SK-N-SH (cell line): Measurements from ENCODE around the gene OR51E2. TPM values are rescaled to one million over a fixed set of nuclear protein-coding genes. Genes with fewer than 3 reads are reported as not detected.

Source experiments
- CTCF ChIA-PET: fragments of 300-600, 350-600 bp; formaldehyde crosslinking; extraction: SDS; loops from one replicate; lab custom pipeline; 2021; lab: Yijun Ruan, JAX
- POLR2A ChIA-PET: fragments of 350-600 bp; sonication (Branson Sonifier 250); formaldehyde crosslinking; extraction: SDS; loops from one replicate; lab custom pipeline; 2020; ENCODE audit warnings: antibody characterized with exemption, inconsistent platforms; lab: Yijun Ruan, JAX
- DNase-seq: peaks from one replicate; pipeline ENCODE4 v3.0.0; 2012
- H2AFZ ChIP-seq: fragments of 200-600 bp; sonication (generic); 2 replicates; pipeline ENCODE4 v1.8.1; 2016; ENCODE audit warnings: antibody characterized with exemption, mild to moderate bottlenecking, low read depth
- H3F3A ChIP-seq: fragments of 200-600 bp; sonication (generic); replicated peaks from 2 replicates; pipeline ENCODE3; 2016; ENCODE audit warnings: antibody characterized with exemption, mild to moderate bottlenecking; ENCODE audit not compliant: insufficient read depth
- H3K27ac ChIP-seq, 2 experiments: fragments of 200-500 bp in 1 of 2; fragments of 200-600 bp in 1 of 2; sonication (Bioruptor generic) in 1 of 2; sonication (generic), shearing (Covaris generic) in 1 of 2; 2 replicates each; pipeline versions ENCODE4 v1.5.1 to v1.6.1; 2014 to 2016; ENCODE audit warnings: low read depth in 2 of 2, inconsistent platforms in 1 of 2, low read length in 1 of 2, mild to moderate bottlenecking in 1 of 2, mixed read lengths in 1 of 2
- H3K27me3 ChIP-seq: fragments of 200-600 bp; sonication (generic), shearing (Covaris generic); 2 replicates; pipeline ENCODE4 v1.6.1; 2016; ENCODE audit warnings: mixed run types; ENCODE audit not compliant: insufficient read depth
- H3K36me3 ChIP-seq, 2 experiments: fragments of 200-500 bp in 1 of 2; fragments of 200-600 bp in 1 of 2; sonication (Bioruptor generic) in 1 of 2; sonication (generic) in 1 of 2; replicated peaks in 1 of 2; 2 replicates each; pipeline versions ENCODE3 to v1.5.1; 2014 to 2016; ENCODE audit warnings: low read length in 1 of 2, mild to moderate bottlenecking in 1 of 2; ENCODE audit not compliant: insufficient read depth in 2 of 2, control insufficient read depth in 1 of 2
- H3K4me1 ChIP-seq, 2 experiments: fragments of 200-500 bp in 1 of 2; fragments of 200-600 bp in 1 of 2; sonication (Bioruptor generic) in 1 of 2; sonication (generic), shearing (Covaris generic) in 1 of 2; 2 replicates each; pipeline versions ENCODE4 v1.5.1 to v1.6.1; 2014 to 2016; ENCODE audit warnings: low read depth in 1 of 2, low read length in 1 of 2, mixed run types in 1 of 2; ENCODE audit not compliant: insufficient read depth in 2 of 2, control insufficient read depth in 1 of 2
- H3K4me2 ChIP-seq: fragments of 200-600 bp; sonication (generic), shearing (Covaris generic); 2 replicates; pipeline ENCODE4 v1.6.1; 2017; ENCODE audit warnings: mixed run types
- H3K4me3 ChIP-seq, 2 experiments: fragments of 200-500 bp in 1 of 2; fragments of 200-600 bp in 1 of 2; sonication (Bioruptor generic) in 1 of 2; sonication (generic), shearing (Covaris generic) in 1 of 2; 2 replicates each; pipeline versions ENCODE4 v1.5.1 to v1.8.1; 2014 to 2016; ENCODE audit warnings: low read depth in 2 of 2, inconsistent platforms in 1 of 2, low read length in 1 of 2, mild to moderate bottlenecking in 1 of 2, mixed read lengths in 1 of 2, moderate library complexity in 1 of 2
- H3K79me2 ChIP-seq: fragments of 200-600 bp; sonication (generic); 2 replicates; pipeline ENCODE4 v1.8.1; 2017; ENCODE audit warnings: mild to moderate bottlenecking; ENCODE audit not compliant: insufficient read depth
- H3K9ac ChIP-seq: fragments of 200-600 bp; sonication (generic); 2 replicates; pipeline ENCODE4 v1.6.1; 2017; ENCODE audit warnings: mixed run types
- H3K9me2 ChIP-seq: fragments of 200-600 bp; sonication (generic); 2 replicates; pipeline ENCODE4 v1.6.1; 2017; ENCODE audit warnings: mixed run types
- H3K9me3 ChIP-seq: fragments of 200-600 bp; sonication (generic); 2 replicates; pipeline ENCODE4 v1.6.1; 2017; ENCODE audit warnings: mixed run types, mild to moderate bottlenecking, moderate library complexity
- H4K20me1 ChIP-seq: fragments of 200-600 bp; sonication (generic); 2 replicates; pipeline ENCODE4 v1.6.1; 2017; ENCODE audit warnings: mild to moderate bottlenecking, mixed run types; ENCODE audit not compliant: insufficient read depth
- CHD2 ChIP-seq: fragments of 150-350 bp; IDR thresholded peaks from 2 replicates; pipeline ENCODE4 v1.6.1; 2018; ENCODE audit warnings: low read length; ENCODE audit not compliant: partially characterized antibody
- CTCF ChIP-seq: fragments of 200-600 bp; sonication (generic); IDR thresholded peaks from 2 replicates; pipeline ENCODE4 v1.6.1; 2017; ENCODE audit warnings: antibody characterized with exemption, mild to moderate bottlenecking, moderate library complexity
- EZH2phosphoT487 ChIP-seq: fragments of 200-600 bp; sonication (generic); IDR thresholded peaks from 2 replicates; pipeline ENCODE4 v1.6.1; 2017; ENCODE audit warnings: low read depth, mixed run types, mild to moderate bottlenecking, antibody characterized with exemption, moderate library complexity, borderline replicate concordance
- FOSL2 ChIP-seq: IDR thresholded peaks from 2 replicates; pipeline ENCODE4 v1.4.0; 2012; ENCODE audit warnings: low read depth, mild to moderate bottlenecking, moderate library complexity, borderline replicate concordance
- FOXJ3 ChIP-seq: sonication (generic); formaldehyde crosslinking; IDR thresholded peaks from 2 replicates; pipeline ENCODE4 v1.5.1; 2020; ENCODE audit warnings: mild to moderate bottlenecking, missing genetic modification reagents
- GATA2 ChIP-seq: sonication (generic); formaldehyde crosslinking; IDR thresholded peaks from 2 replicates; pipeline ENCODE4 v1.5.0; 2020; ENCODE audit warnings: mild to moderate bottlenecking, missing genetic modification reagents
- IRF3 ChIP-seq: fragments of 150-350 bp; IDR thresholded peaks from 2 replicates; pipeline ENCODE4 v1.6.1; 2016; ENCODE audit warnings: mild to moderate bottlenecking, low read depth, low read length
- JUND ChIP-seq: IDR thresholded peaks from 2 replicates; pipeline ENCODE4 v1.4.0; 2012
- NFIC ChIP-seq: IDR thresholded peaks from 2 replicates; pipeline ENCODE4 v1.4.0; 2012; ENCODE audit warnings: borderline replicate concordance
- POLR2AphosphoS5 ChIP-seq: IDR thresholded peaks from 2 replicates; pipeline ENCODE4 v1.6.1; 2012; ENCODE audit warnings: low read depth, low read length
- RAD21 ChIP-seq: IDR thresholded peaks from 2 replicates; pipeline ENCODE4 v1.6.1; 2012; ENCODE audit warnings: mild to moderate bottlenecking, low read length
- RCOR1 ChIP-seq: fragments of 150-350 bp; IDR thresholded peaks from 2 replicates; pipeline ENCODE4 v1.6.1; 2017; ENCODE audit warnings: antibody characterized with exemption, low read length
- RFX5 ChIP-seq: IDR thresholded peaks from 2 replicates; pipeline ENCODE4 v1.6.1; 2012; ENCODE audit warnings: mild to moderate bottlenecking, improper control_type of control experiment, low read length
- RXRA ChIP-seq: IDR thresholded peaks from 2 replicates; pipeline ENCODE4 v1.4.0; 2012; ENCODE audit warnings: low read depth, mild to moderate bottlenecking, borderline replicate concordance
- TCF12 ChIP-seq: IDR thresholded peaks from 2 replicates; pipeline ENCODE4 v1.4.0; 2012
- USF2 ChIP-seq: fragments of 150-350 bp; IDR thresholded peaks from 2 replicates; pipeline ENCODE4 v1.6.1; 2017; ENCODE audit warnings: antibody characterized with exemption, low read length, low read depth, borderline replicate concordance
- YY1 ChIP-seq: IDR thresholded peaks from 2 replicates; pipeline ENCODE4 v1.4.0; 2012; ENCODE audit warnings: low read depth, mild to moderate bottlenecking
- ZBTB33 ChIP-seq: IDR thresholded peaks from 2 replicates; pipeline ENCODE4 v1.4.0; 2012; ENCODE audit warnings: low read depth, borderline replicate concordance
- WGBS: methylation state at CpG from one replicate; pipeline ENCODE4 v1.1.6; 2017; ENCODE audit warnings: low lambda C conversion rate; 5-methylcytosine and 5-hydroxymethylcytosine counted together
- polyA plus RNA-seq, 3 experiments: library from polyadenylated mRNA; depleted of rRNA; stranded (reverse); fragments of >200 nt; gene quantifications; 2 replicates each; pipeline ENCODE4 v1.2.3, GENCODE V29; 2012
- TF ChIP-seq, protein P1 (sequence below): IDR thresholded peaks from 2 replicates; pipeline ENCODE4 v1.4.0; 2012; ENCODE audit warnings: low read depth, borderline replicate concordance

The OR51E2 gene
- polyA plus RNA-seq, 1 of the 3 experiments (the other 2 are of a cell fraction) = not detected

DNA sequence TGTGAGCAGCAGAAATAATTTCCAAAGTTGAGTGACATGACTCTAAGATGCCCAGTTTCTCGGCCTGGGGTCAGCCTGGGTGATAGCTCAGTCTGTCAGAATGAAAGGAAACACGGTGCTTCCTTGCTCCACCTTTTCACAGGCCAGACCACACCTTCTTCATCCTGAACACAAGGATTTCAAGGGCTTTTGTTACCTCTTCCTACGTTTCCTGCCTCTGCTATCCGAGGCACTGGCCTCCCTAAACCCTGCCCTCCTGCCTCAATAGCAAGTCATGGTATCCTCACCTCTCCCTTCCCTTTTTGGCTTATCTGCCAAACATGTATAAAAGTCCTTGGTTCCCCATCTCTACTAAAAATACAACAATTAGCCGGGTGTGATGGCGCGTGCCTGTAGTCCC lies 55.6 kb downstream of the OR51E2 start:
- Histone ChIP-seq H4K20me1 (no peaks in the 10 kb centered on the region), H3K9me2 (no peaks in the 10 kb centered on the region), H3K4me1 (no peaks in the 10 kb centered on the region; a peak in 1 of 4 replicates), H3K9ac (no peak overlapping the region), H2AFZ (no peak overlapping the region), H3K9me3 (no peaks in the 10 kb centered on the region), H3K36me3 (no peaks in the 10 kb centered on the region), H3K27ac (no peak overlapping the region), H3F3A (no peaks in the 10 kb centered on the region), H3K4me3 (no peak overlapping the region), H3K4me2 (no peak overlapping the region), H3K27me3 (peaks cover 28% of the 10 kb centered on the region), H3K79me2 (no peaks in the 10 kb centered on the region)
- WGBS = 9% methylated on average over 7 of the region's 7 CpGs
- CTCF ChIA-PET = interaction anchor here (1.0 kb wide), 1 partner anchor 15 kb away, joined by 3 read pairs; no protein-coding TSS in a partner anchor
- TF ChIP-seq TCF12 (no peak), NFIC (no peak), RAD21 (no peak), YY1 (no peak), CHD2 (no peak), JUND (no peak), EZH2phosphoT487 (no peak), CTCF (no peak), RCOR1 (no peak)
- no peak for DNase-seq
- POLR2A ChIA-PET = no interaction called here

GRCh38 chr11:4641501-4641900 lies 56.2 kb downstream of the OR51E2 start:
- POLR2A ChIA-PET = no interaction called here
- 10% methylated on average over 7 of the region's 7 CpGs for WGBS

More at GRCh38 chr11:4641501-4641900, 56.2 kb downstream of the OR51E2 start:
- Histone ChIP-seq H3F3A (no peaks in the 10 kb centered on the region), H3K36me3 (no peaks in the 10 kb centered on the region), H3K9me3 (no peaks in the 10 kb centered on the region), H2AFZ (no peak overlapping the region), H3K9me2 (no peaks in the 10 kb centered on the region), H3K27me3 (peaks cover 28% of the 10 kb centered on the region), H3K4me2 (no peak overlapping the region), H3K9ac (no peak overlapping the region), H3K4me1 (no peaks in the 10 kb centered on the region; a peak in 1 of 4 replicates), H3K4me3 (no peak overlapping the region), H3K79me2 (no peaks in the 10 kb centered on the region), H3K27ac (no peak overlapping the region), H4K20me1 (no peaks in the 10 kb centered on the region)
- DNase-seq = no peak
- CTCF ChIA-PET = no interaction called here
- TF ChIP-seq RFX5 (no peak), GATA2 (CRISPR knock-in tag) (no peak), EZH2phosphoT487 (no peak), IRF3 (no peak), FOXJ3 (CRISPR knock-in tag) (no peak), RXRA (no peak), CHD2 (no peak), ZBTB33 (no peak), FOSL2 (no peak), POLR2AphosphoS5 (no peak), USF2 (no peak)
- TF ChIP-seq, protein P1, sequence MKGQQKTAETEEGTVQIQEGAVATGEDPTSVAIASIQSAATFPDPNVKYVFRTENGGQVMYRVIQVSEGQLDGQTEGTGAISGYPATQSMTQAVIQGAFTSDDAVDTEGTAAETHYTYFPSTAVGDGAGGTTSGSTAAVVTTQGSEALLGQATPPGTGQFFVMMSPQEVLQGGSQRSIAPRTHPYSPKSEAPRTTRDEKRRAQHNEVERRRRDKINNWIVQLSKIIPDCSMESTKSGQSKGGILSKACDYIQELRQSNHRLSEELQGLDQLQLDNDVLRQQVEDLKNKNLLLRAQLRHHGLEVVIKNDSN = no peak
